Measurements from ENCODE around the gene SPATS2L.

The SPATS2L gene

GRCh38 chr2:200492656-200493055 lies 186.2 kb downstream of the SPATS2L start:
- DNase-seq (ENCODE audit: low read depth in 4 of 4, low spot score in 1 of 4): no peak

- no peak for DNase-seq (ENCODE audit: low read depth in 4 of 4, low spot score in 1 of 4)
Observed at GRCh38 chr2:200494048-200494447, 187.6 kb downstream of the SPATS2L start.

- no peak for DNase-seq (ENCODE audit: low read depth in 4 of 4, low spot score in 1 of 4)
Observed at GRCh38 chr2:200496696-200497095, 190.2 kb downstream of the SPATS2L start.

DNA sequence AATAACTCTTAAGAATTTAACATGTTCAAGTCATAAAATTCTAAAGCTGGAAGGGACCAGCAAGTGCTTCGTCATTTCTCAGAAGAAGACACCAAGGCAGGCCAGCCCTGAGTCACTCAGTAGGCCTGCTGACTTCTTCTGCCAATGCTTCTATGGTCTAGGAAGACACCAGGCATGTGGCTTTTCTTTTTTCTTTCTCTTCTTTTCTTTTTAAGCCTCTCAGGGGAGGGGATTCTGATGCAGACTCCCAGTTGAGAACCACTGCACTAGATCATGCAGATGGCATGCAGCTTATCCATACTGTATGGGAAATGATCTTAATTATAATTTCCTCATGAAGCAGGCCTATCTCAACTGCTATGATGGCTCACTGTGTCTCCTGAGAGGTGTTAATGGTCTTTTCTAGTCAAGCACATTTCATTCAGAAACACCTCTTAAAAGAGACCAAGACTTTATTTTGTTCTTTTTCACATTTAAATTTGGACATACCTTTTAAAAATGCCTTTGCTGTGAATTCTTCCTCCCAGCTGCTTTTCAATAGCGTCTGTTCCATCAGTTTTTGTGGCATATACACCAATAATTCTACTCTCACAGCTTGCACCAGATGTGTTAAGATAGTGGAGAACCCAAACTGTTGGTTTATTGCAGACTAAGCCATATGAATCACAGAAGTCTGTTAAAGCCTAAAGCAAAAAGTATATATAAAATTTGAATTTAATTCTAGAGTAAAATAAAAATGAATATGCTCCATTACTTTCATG lies 192.1 kb downstream of the SPATS2L start:
- DNase-seq (ENCODE audit: low read depth in 4 of 4, low spot score in 1 of 4): no peak

DNA sequence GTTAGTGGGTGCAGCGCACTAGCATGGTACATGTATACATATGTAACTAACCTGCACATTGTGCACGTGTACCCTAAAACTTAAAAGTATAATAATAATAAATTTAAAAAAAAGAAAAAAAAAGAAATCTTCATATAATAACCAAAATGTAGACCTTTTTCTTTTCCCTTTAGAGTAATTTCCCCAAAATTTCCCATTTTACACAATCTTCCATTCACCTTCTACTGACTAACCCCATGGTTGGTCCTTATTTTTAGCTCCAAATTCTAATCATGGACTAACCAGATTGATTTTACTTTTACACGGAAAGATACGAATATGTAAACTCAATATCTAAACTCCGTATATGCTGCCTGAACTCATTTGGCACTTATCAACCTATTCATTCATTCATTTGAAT lies 195.7 kb downstream of the SPATS2L start:
- DNase-seq (ENCODE audit: low read depth in 4 of 4, low spot score in 1 of 4): no peak

- no peak for DNase-seq (ENCODE audit: low read depth in 4 of 4, low spot score in 1 of 4)
Observed at GRCh38 chr2:200506679-200507078, 200.2 kb downstream of the SPATS2L start.

GRCh38 chr2:200507179-200507578 lies 200.7 kb downstream of the SPATS2L start:
- DNase-seq (ENCODE audit: low read depth in 4 of 4, low spot score in 1 of 4): no peak

DNA sequence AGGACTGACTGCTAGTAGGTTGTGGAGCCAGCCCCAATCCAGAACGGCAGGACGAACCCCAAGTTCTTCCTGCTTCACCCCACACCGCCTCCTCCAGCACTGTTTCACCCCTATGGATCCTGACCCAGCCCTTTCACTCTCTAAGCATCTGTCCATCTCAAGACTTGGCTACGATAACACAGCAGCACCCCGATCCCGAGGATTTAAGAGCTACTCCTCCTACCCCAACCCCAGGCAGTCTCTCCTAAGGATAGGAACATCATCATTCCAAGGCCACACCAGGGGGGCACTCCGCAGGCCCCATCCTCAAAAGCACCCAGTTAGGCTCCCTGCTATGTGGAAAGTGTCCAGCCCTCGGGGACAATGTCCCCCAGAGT lies 202.7 kb downstream of the SPATS2L start:
- no peak for DNase-seq (ENCODE audit: low read depth in 4 of 4, low spot score in 1 of 4)

- peak; percentile 79 to 91 (median 85) for DNase-seq (ENCODE audit: low read depth in 4 of 4, low spot score in 1 of 4)
Observed at GRCh38 chr2:200509612-200510433, 203.3 kb downstream of the SPATS2L start, which contains the start of gene KCTD18. Gene KCTD18 (minus strand): TSS chr2:200510068. CDS start chr2:200507016, 3,052 bp downstream.

GRCh38 chr2:200515155-200515554 lies 208.7 kb downstream of the SPATS2L start:
- no peak for DNase-seq (ENCODE audit: low read depth in 4 of 4, low spot score in 1 of 4)

DNA sequence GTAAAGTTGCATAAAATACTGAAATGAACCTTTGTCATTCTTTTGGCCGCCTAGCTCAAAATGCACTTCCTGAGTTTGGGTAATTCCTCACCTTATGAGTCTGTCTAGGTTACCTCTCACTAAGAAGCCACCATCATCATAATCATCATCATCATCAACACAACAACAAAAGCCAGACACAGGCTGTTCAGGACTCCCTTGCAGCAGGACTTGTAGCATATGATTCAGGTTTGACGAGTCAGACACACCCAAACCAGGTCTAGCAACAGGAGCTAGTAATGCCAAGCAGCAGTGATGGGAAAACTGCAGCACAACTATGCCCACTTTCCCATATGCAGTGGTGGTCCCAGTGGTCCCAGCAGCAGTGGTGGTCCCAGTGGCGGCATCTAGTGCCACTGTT lies 216.7 kb downstream of the SPATS2L start:
- DNase-seq (ENCODE audit: low read depth in 4 of 4, low spot score in 1 of 4): no peak

DNA sequence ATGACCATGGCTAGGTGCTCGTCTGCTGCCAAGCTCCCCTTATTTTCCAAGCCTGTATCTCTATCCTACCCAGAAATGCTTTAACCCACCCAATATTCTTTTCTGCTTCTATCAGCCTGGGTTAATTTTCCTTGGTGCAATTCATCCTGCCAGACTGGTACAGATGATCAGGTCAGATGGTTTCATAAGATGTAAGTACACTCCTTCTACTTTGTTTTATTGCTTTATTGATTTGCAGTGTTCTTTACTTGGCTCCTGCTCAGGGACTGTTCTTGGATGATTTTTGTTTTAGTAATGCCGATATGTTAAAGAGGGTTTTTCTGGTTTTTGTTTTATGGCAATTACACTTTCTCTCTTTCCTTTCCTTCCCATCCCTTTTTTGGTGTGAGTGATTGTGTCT lies 217.1 kb downstream of the SPATS2L start:
- no peak for DNase-seq (ENCODE audit: low read depth in 4 of 4, low spot score in 1 of 4)

- DNase-seq (ENCODE audit: low read depth in 4 of 4, low spot score in 1 of 4): no peak
Observed at GRCh38 chr2:200525066-200525465, 218.6 kb downstream of the SPATS2L start.

- DNase-seq (ENCODE audit: low read depth in 4 of 4, low spot score in 1 of 4): no peak
Observed at GRCh38 chr2:200525551-200525881, 219.0 kb downstream of the SPATS2L start.

DNA sequence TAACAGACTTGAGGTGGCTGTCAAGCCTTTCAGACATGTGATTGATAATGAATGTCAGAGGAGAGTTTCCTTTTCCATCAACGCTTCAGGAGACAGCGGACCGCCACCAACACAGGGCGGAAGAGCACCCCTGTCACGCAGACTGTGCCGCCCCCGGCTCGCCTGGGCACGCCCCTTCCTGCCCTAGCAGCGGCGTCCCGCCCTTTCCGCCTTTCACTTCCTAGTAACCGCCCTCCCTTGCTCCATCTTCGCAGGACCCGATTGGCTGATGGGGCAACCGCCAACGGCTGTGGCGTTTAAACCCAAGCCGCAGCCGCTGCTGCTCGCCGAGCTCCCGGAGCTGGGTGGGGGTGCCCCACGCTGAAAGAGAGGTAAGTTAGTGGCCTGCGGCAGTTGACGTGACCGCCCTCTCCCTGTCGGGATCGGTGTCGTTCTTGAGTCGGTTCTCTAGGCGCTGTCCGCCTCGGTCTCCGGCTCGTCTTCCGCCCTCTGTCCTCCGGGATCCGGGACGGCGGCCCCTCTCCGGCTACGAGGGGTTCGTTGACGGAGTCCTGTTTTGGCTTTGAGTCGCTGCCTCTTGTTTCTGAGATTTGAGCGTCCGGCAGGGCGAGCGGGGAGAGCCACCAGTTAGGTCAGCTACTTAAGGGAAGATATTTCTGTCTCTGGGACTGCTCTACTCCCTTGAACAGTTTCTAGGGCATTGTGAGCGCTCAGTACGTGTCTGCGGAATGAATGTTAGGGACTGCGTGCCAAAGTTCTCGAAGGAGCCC lies 219.6 kb downstream of the SPATS2L start, which contains the start of gene SGO2:
Gene SGO2, plus strand, starts transcription at position 326 of the 770 bp plus-strand sequence. CDS start 6,769 bp downstream, outside the sequence.
- DNase-seq (ENCODE audit: low read depth in 4 of 4, low spot score in 1 of 4): peak; percentile 84 to 94 (median 89)

DNA sequence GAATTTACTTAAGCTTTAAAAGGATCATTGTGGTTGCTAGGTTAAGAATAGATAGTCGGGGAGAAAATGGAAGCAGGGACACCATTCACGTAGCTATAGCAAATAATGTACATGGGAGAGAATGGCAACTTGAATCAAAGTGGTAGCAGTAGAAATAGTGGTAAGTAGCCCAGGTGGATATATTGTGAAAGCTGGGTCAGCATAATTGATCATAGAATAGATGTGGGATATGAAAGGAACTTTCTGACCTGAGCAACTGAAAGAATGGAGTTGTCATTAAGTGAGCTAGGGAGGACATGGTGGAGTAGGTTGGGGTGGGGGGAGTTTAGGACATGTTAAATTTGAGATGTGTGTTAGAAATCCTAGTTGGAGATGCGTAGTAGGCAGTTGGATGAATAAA lies 221.7 kb downstream of the SPATS2L start:
- no peak for DNase-seq (ENCODE audit: low read depth in 4 of 4, low spot score in 1 of 4)
